Spleen (tissue), 11 donors: ENCODE measurements around the gene ANO2. TPM values are rescaled to one million over a fixed set of nuclear protein-coding genes. Genes with fewer than 3 reads are reported as not detected.

Experiments
- DNase-seq: peaks from one replicate; pipeline ENCODE4 v3.0.0-alpha.2; 2020
- H3K27ac ChIP-seq, 8 donors: fragments of 200-600 bp; sonication (generic) in 7 of 8; 1 replicate in 4 of 8; 2 replicates in 4 of 8; pipeline versions ENCODE4 v1.5.0 to v1.8.0; 2016 to 2021; ENCODE audit warnings: inconsistent platforms in 4 of 8, mild to moderate bottlenecking in 4 of 8, moderate library complexity in 1 of 8
- H3K27me3 ChIP-seq, 7 donors: fragments of 200-600 bp; sonication (generic) in 6 of 7; replicated peaks in 1 of 7; 1 replicate in 4 of 7; 2 replicates in 3 of 7; pipeline versions ENCODE4 v1.5.0 to v1.8.0; 2016 to 2021; ENCODE audit warnings: inconsistent platforms in 3 of 7, mild to moderate bottlenecking in 1 of 7
- H3K36me3 ChIP-seq, 6 donors: fragments of 200-600 bp; sonication (generic) in 5 of 6; 1 replicate in 4 of 6; 2 replicates in 2 of 6; pipeline versions ENCODE4 v1.5.0 to v1.8.0; 2016 to 2021; ENCODE audit warnings: inconsistent platforms in 2 of 6
- H3K4me1 ChIP-seq, 6 donors: fragments of 200-600 bp; sonication (generic) in 5 of 6; 1 replicate in 3 of 6; 2 replicates in 3 of 6; pipeline versions ENCODE4 v1.5.0 to v1.8.0; 2016 to 2021; ENCODE audit warnings: inconsistent platforms in 3 of 6
- H3K4me3 ChIP-seq, 8 donors: fragments of 200-600 bp; sonication (generic) in 7 of 8; 1 replicate in 4 of 8; 2 replicates in 4 of 8; pipeline versions ENCODE4 v1.5.0 to v1.8.0; 2016 to 2021; ENCODE audit warnings: inconsistent platforms in 4 of 8, mild to moderate bottlenecking in 4 of 8, moderate library complexity in 2 of 8
- H3K9me3 ChIP-seq, 8 donors: fragments of 200-600 bp; sonication (generic) in 7 of 8; 1 replicate in 4 of 8; 2 replicates in 4 of 8; pipeline versions ENCODE4 v1.5.0 to v1.8.0; 2016 to 2021; ENCODE audit warnings: inconsistent platforms in 4 of 8
- POLR2A ChIP-seq, 3 donors: fragments of 450-650 bp; IDR thresholded peaks; one replicate each; pipeline ENCODE4 v1.5.1; 2017; ENCODE audit warnings: antibody characterized with exemption in 3 of 3, mild to moderate bottlenecking in 1 of 3
- POLR2AphosphoS5 ChIP-seq, 3 donors: sonication (generic); formaldehyde crosslinking; IDR thresholded peaks; one replicate each; pipeline ENCODE4 v1.5.1; 2017; ENCODE audit warnings: antibody characterized with exemption in 3 of 3
- WGBS, 5 donors: extraction: QIAGEN DNeasy Blood & Tissue Kit in 3 of 5; methylation state at CpG; one replicate each; pipeline versions ENCODE4 v1.1.5 to v1.1.7; 2013 to 2018; 5-methylcytosine and 5-hydroxymethylcytosine counted together
- intact Hi-C: fragments of 100-400 bp; cut with DNase I; formaldehyde crosslinking; loops from one replicate; pipeline ENCODE4 v1.15.0; 2023; ENCODE audit warnings: low total_unique reads
- polyA plus RNA-seq, 3 donors: library from polyadenylated mRNA; stranded (reverse); fragments of 200-250 nt; gene quantifications; one replicate each; pipeline ENCODE4 v1.2.1, GENCODE V29; 2013
- total RNA-seq, 7 donors: library from RNA; depleted of rRNA in 3 of 7; stranded (reverse); fragments of >200 nt in 3 of 7; fragmentation: NEBNext Ultra II Directional in 4 of 7; extraction: Animal tissue kit (Norgen Biotek cat#: 25700) in 4 of 7; gene quantifications; one replicate each; pipeline versions ENCODE4 v1.1.0 to v1.2.1, GENCODE V29; 2016 to 2021
- TF ChIP-seq, protein P1 (sequence below), 11 experiments: fragments of 200-600 bp in 7 of 11; fragments of 450-650 bp in 4 of 11; sonication (generic) in 4 of 11; IDR thresholded peaks in 8 of 11; conservative IDR thresholded peaks in 3 of 11; 1 replicate in 7 of 11; 2 replicates in 4 of 11; pipeline versions ENCODE4 v1.4.0 to v1.8.0; 2016 to 2021; ENCODE audit warnings: antibody characterized with exemption in 11 of 11, inconsistent platforms in 4 of 11, mild to moderate bottlenecking in 1 of 11
- donor health status: healthy with polysubstance abuse.
- donor health status: DM: no; HTN: no; CAD: no; lungs with moderate emphysema.
- donor health status: DM: no; HTN: no; CAD: no.
- donor health status: Bipolar disorder and iron deficiency.
- donor health status: healthy.
- donor health status: DM: no; HTN: no; CAD: no.
- donor health status: DM: yes; HTN: yes; CAD: no.

Gene ANO2
- total and polyA plus RNA-seq, 10 donors, result 1.1 to 35.1 (median 14.2) TPM

- no peaks in the 10 kb centered on the region for H3K36me3 ChIP-seq
- WGBS, 5 donors, result 78 to 96% (median 89%) methylated on average over 8 of the region's 8 CpGs
These were observed 367.3 kb downstream of the ANO2 start for GRCh38 chr12:5577741-5578140.

DNA sequence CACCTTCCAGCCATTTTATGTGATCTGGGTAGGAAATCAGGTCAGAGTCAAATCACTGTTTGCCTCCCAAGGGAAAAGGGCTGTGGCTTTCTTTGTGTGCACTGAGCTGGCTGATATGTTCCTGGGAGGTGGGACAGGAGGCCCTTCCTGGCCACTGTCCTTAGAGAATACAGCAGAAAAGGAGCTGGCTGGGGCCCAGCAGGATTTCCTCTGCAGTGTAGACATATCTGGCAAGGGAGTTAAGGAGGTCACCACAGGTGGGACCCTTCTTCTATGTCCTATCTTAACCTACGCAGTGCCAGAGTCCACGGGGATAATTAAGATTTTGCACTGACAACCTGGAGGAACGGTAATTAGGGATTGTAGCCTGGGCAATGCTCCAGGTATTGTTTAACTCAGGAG is 367.8 kb downstream of the ANO2 start:
- Histone ChIP-seq H3K36me3 (no peaks in the 10 kb centered on the region), H3K27me3 (peaks cover 0 to 7% (median 0%) of the 10 kb centered on the region in 7 donors), H3K9me3 (no peaks in the 10 kb centered on the region), H3K27ac (no peak overlapping the region), H3K4me1 (no peaks in the 10 kb centered on the region), H3K4me3 (no peak overlapping the region)
- DNase-seq, result no peak
- TF ChIP-seq POLR2AphosphoS5 (IDR thresholded peaks at IDR 0.05) (no peak), POLR2A (IDR thresholded peaks at IDR 0.05) (no peak)
- TF ChIP-seq, protein P1, sequence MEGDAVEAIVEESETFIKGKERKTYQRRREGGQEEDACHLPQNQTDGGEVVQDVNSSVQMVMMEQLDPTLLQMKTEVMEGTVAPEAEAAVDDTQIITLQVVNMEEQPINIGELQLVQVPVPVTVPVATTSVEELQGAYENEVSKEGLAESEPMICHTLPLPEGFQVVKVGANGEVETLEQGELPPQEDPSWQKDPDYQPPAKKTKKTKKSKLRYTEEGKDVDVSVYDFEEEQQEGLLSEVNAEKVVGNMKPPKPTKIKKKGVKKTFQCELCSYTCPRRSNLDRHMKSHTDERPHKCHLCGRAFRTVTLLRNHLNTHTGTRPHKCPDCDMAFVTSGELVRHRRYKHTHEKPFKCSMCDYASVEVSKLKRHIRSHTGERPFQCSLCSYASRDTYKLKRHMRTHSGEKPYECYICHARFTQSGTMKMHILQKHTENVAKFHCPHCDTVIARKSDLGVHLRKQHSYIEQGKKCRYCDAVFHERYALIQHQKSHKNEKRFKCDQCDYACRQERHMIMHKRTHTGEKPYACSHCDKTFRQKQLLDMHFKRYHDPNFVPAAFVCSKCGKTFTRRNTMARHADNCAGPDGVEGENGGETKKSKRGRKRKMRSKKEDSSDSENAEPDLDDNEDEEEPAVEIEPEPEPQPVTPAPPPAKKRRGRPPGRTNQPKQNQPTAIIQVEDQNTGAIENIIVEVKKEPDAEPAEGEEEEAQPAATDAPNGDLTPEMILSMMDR (IDR thresholded peaks at IDR 0.05 in 8 of 11, conservative IDR thresholded peaks at IDR 0.05 in 3 of 11), result no peak
- 74 to 86% (median 75%) methylated on average over 3 of the region's 3 CpGs for WGBS, 5 donors
- intact Hi-C loops, result no loop called here

More at GRCh38 chr12:5577741-5578140, 367.3 kb downstream of the ANO2 start:
- H3K27me3 ChIP-seq, result peaks cover 0 to 7% (median 0%) of the 10 kb centered on the region in 7 donors
- no peaks in the 10 kb centered on the region for H3K4me1 ChIP-seq
- no peak for DNase-seq
- TF ChIP-seq POLR2AphosphoS5 (IDR thresholded peaks at IDR 0.05) (no peak), POLR2A (IDR thresholded peaks at IDR 0.05) (no peak)
- TF ChIP-seq, protein P1 (IDR thresholded peaks at IDR 0.05 in 8 of 11, conservative IDR thresholded peaks at IDR 0.05 in 3 of 11), result no peak
- intact Hi-C loops, result no loop called here
- H3K9me3 ChIP-seq, result no peaks in the 10 kb centered on the region
- H3K27ac ChIP-seq, result no peak overlapping the region
- H3K4me3 ChIP-seq, result no peak overlapping the region

DNA sequence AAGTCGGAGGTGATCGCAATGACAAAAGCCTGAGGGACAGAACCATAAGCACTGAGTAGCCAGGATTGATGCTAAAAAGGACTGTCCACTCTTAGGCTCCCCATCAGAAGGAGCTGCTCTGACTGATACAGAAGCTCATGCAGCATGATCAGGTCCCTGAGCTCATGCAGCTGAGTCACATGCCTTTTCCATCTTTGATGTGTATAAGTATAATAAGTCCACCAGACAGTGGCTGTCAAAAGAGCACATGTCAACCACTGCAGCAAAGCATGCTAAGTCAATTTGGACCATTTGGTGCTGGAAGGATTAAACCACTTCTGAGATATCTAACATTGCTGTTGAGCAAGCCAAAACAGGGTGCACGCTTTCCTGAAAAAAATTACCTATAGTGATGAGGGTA is 369.1 kb downstream of the ANO2 start:
- no peaks in the 10 kb centered on the region for H3K9me3 ChIP-seq
- TF ChIP-seq POLR2AphosphoS5 (IDR thresholded peaks at IDR 0.05) (no peak), POLR2A (IDR thresholded peaks at IDR 0.05) (no peak)
- TF ChIP-seq, protein P1 (IDR thresholded peaks at IDR 0.05 in 8 of 11, conservative IDR thresholded peaks at IDR 0.05 in 3 of 11), result no peak
- DNase-seq, result no peak
- H3K36me3 ChIP-seq, result no peaks in the 10 kb centered on the region
- H3K27me3 ChIP-seq, result no peaks in the 10 kb centered on the region
- no peak overlapping the region for H3K27ac ChIP-seq
- 92 to 95% (median 93%) methylated on average over 3 of the region's 3 CpGs for WGBS, 5 donors
- no peak overlapping the region for H3K4me3 ChIP-seq
- H3K4me1 ChIP-seq, result no peaks in the 10 kb centered on the region
- intact Hi-C loops, result no loop called here

GRCh38 chr12:5575232-5575631 is 369.8 kb downstream of the ANO2 start:
- Histone ChIP-seq H3K4me3 (no peak overlapping the region), H3K4me1 (no peaks in the 10 kb centered on the region), H3K36me3 (no peaks in the 10 kb centered on the region), H3K27ac (no peak overlapping the region), H3K27me3 (no peaks in the 10 kb centered on the region), H3K9me3 (no peaks in the 10 kb centered on the region)
- TF ChIP-seq POLR2AphosphoS5 (IDR thresholded peaks at IDR 0.05) (no peak), POLR2A (IDR thresholded peaks at IDR 0.05) (no peak)
- TF ChIP-seq, protein P1 (IDR thresholded peaks at IDR 0.05 in 8 of 11, conservative IDR thresholded peaks at IDR 0.05 in 3 of 11), result no peak
- intact Hi-C loops, result no loop called here
- DNase-seq, result no peak
- WGBS, 5 donors, result 72 to 86% (median 74%) methylated on average over 5 of the region's 5 CpGs
